Sciatic nerve (tissue), 2 donors: Measurements from ENCODE around the gene TRERF1. TPM values are rescaled to one million over a fixed set of nuclear protein-coding genes. Genes with fewer than 3 reads are reported as not detected.
A peak's percentile ranks its signal among the peaks of the same experiment; 100 is the strongest.

Experiments used
- ATAC-seq: fragments of 200-7000 bp; cut with Tn5 transposase; one replicate; pipeline ENCODE4 v1.9.1; 2020; ENCODE audit warnings: mild to moderate bottlenecking, moderate library complexity
- DNase-seq: peaks from one replicate; pipeline ENCODE4 v3.0.0-alpha.2; 2020; ENCODE audit warnings: low spot score
- intact Hi-C: fragments of 100-400 bp; cut with DNase I; formaldehyde crosslinking; loops from one replicate; pipeline ENCODE4 v1.14.2; 2022
- total RNA-seq: library from RNA; stranded (reverse); fragmentation: NEBNext Ultra II Directional; extraction: Animal tissue kit (Norgen Biotek cat#: 25700); gene quantifications from one replicate; pipeline ENCODE4 v1.2.1, GENCODE V29; 2021
- donor health status: DM: no; HTN: no; CAD: no.
- donor health status: DM: no; HTN: no; CAD: no.

TRERF1 gene
- total RNA-seq, 1 donor from 2014 or later: 7.0 TPM

GRCh38 chr6:42296614-42297013 is 155.1 kb downstream of the TRERF1 start:
- intact Hi-C loops: no loop called here
- no peak for DNase-seq
- ATAC-seq: no peak

GRCh38 chr6:42295677-42296076 is 156.0 kb downstream of the TRERF1 start:
- DNase-seq (no peak), ATAC-seq (no peak)
- intact Hi-C loops: no loop called here

GRCh38 chr6:42295181-42295580 is 156.5 kb downstream of the TRERF1 start:
- DNase-seq (no peak), ATAC-seq (no peak)
- intact Hi-C loops: no loop called here

- ATAC-seq: no peak
- DNase-seq: no peak
- intact Hi-C loops: no loop called here
These were observed 157.0 kb downstream of the TRERF1 start for GRCh38 chr6:42294759-42295158.

GRCh38 chr6:42293386-42293977 is 158.2 kb downstream of the TRERF1 start:
- no peak for DNase-seq

GRCh38 chr6:42292004-42292740 is 159.6 kb downstream of the TRERF1 start:
- intact Hi-C loops: no loop called here
- ATAC-seq: no peak
- no peak for DNase-seq

More at GRCh38 chr6:42293386-42293977, 158.2 kb downstream of the TRERF1 start:
- intact Hi-C loops: no loop called here
- ATAC-seq: no peak

GRCh38 chr6:42287756-42288155 is 164.0 kb downstream of the TRERF1 start:
- intact Hi-C loops: no loop called here
- DNase-seq (no peak), ATAC-seq (no peak)

GRCh38 chr6:42281570-42281969 is 170.2 kb downstream of the TRERF1 start:
- intact Hi-C loops: no loop called here
- ATAC-seq (no peak), DNase-seq (no peak)

- DNase-seq (no peak), ATAC-seq (no peak)
- intact Hi-C loops: no loop called here
These were observed 170.7 kb downstream of the TRERF1 start for GRCh38 chr6:42280966-42281533.

GRCh38 chr6:42279966-42280629 is 171.6 kb downstream of the TRERF1 start:
- no peak for DNase-seq
- no peak for ATAC-seq
- intact Hi-C loops: no loop called here

GRCh38 chr6:42279144-42279781 is 172.5 kb downstream of the TRERF1 start:
- intact Hi-C loops: no loop called here
- ATAC-seq: peak; percentile 63
- no peak for DNase-seq

- intact Hi-C loops: no loop called here
- DNase-seq: no peak
These were observed 173.4 kb downstream of the TRERF1 start for GRCh38 chr6:42278131-42278853.

GRCh38 chr6:42276034-42276890 is 175.5 kb downstream of the TRERF1 start:
- ATAC-seq: peak; percentile 87
- DNase-seq: no peak
- intact Hi-C loops: no loop called here

More at GRCh38 chr6:42278131-42278853, 173.4 kb downstream of the TRERF1 start:
- no peak for ATAC-seq

GRCh38 chr6:42275376-42276033 is 176.2 kb downstream of the TRERF1 start:
- intact Hi-C loops: no loop called here
- no peak for DNase-seq
- no peak for ATAC-seq

- ATAC-seq (no peak), DNase-seq (no peak)
- intact Hi-C loops: no loop called here
These were observed 176.8 kb downstream of the TRERF1 start for GRCh38 chr6:42274898-42275297.

GRCh38 chr6:42271834-42272805 is 179.6 kb downstream of the TRERF1 start:
- DNase-seq (no peak), ATAC-seq (no peak)
- intact Hi-C loops: no loop called here
